HFF-Myc (cell line): Measurements from ENCODE around the gene IQSEC1.

Experiments used
- DNase-seq: peaks from one replicate; pipeline ENCODE4 v3.0.0-alpha.2; 2011; ENCODE audit warnings: low read depth; ENCODE audit errors: extremely low read depth
- H3K4me3 ChIP-seq: replicated peaks from 2 replicates; pipeline ENCODE4 v1.5.1; 2011; ENCODE audit warnings: low read depth, mild to moderate bottlenecking, control low read depth, low read length
- CTCF ChIP-seq: IDR thresholded peaks from 2 replicates; pipeline ENCODE4 v1.5.1; 2012; ENCODE audit warnings: mild to moderate bottlenecking, low read depth, low read length, control low read depth; ENCODE audit errors: missing control alignments

The IQSEC1 gene

GRCh38 chr3:12922306-12922705 lies 150.9 kb downstream of the IQSEC1 start:
- DNase-seq = no peak
- no peak for TF ChIP-seq CTCF
- H3K4me3 ChIP-seq = no peak overlapping the region

- no peak for DNase-seq
- TF ChIP-seq CTCF = no peak
- H3K4me3 ChIP-seq = no peak overlapping the region
These were observed 151.5 kb downstream of the IQSEC1 start for GRCh38 chr3:12921736-12922135.

GRCh38 chr3:12920967-12921366 lies 152.3 kb downstream of the IQSEC1 start:
- DNase-seq = no peak
- TF ChIP-seq CTCF = no peak
- no peak overlapping the region for H3K4me3 ChIP-seq

DNA sequence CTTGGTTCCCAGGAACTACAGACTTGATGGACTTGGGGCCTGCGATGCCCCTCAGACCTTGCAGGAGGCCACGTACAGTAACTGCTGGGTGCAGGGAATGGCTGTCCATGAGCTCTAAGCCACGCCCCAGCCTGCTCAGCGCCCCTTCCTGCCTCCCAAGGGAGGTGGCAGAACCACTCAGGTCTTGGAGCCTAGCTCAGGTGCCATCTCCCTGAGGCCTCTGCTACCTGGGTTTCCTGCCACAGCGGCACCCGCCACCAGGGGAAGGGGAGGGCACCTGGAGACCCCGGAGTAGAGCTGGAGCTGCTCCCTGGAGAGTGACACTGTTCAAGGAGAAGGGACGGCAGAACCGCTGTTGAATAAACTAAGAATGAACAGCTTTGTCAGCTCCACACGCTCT lies 154.0 kb downstream of the IQSEC1 start:
- DNase-seq = no peak
- no peak for TF ChIP-seq CTCF
- no peak overlapping the region for H3K4me3 ChIP-seq

DNA sequence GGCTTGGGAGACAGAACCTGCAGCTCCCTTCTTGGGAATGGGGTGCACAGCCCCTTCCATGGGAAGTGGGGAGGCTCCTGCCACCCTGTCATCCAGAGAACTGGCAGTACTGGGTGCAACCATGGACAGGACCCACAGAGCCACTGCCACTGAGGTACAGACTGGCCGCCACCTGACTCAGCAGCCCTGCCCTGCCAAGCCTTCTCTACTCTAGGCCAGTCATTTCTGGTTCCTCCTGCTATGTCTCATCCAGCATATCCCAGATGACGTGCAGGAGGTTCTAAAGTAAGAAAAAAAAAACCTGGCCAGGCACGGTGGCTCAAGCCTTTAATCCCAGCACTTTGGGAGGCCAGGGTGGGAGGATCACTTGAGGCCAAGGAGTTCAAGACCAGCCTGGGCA lies 155.0 kb downstream of the IQSEC1 start:
- no peak for DNase-seq
- TF ChIP-seq CTCF = no peak
- H3K4me3 ChIP-seq = no peak overlapping the region

- no peak for DNase-seq
- no peak for TF ChIP-seq CTCF
- no peak overlapping the region for H3K4me3 ChIP-seq
These were observed 157.1 kb downstream of the IQSEC1 start for GRCh38 chr3:12916159-12916558.

- TF ChIP-seq CTCF = no peak
- H3K4me3 ChIP-seq = no peak overlapping the region
- DNase-seq = no peak
These were observed 159.1 kb downstream of the IQSEC1 start for GRCh38 chr3:12914088-12914487.
